ENCODE measurements around the gene SEC14L2. TPM values are rescaled to one million over a fixed set of nuclear protein-coding genes. Genes with fewer than 3 reads are reported as not detected.

SEC14L2 gene
- total and polyA plus RNA-seq, 2 of the 8 experiments (the other 6 are each of a cell fraction or from before 2014, with no cell fraction given) = 2.8 to 3.2 TPM

- TF ChIP-seq EZH2 (IDR thresholded peaks at IDR 0.05; ENCODE audit: low read depth, low read length, severe bottlenecking) (no peak), JUN (IDR thresholded peaks at IDR 0.05; ENCODE audit: low read depth, low read length) (no peak), NRF1 (IDR thresholded peaks at IDR 0.05; ENCODE audit: low read depth, low read length) (no peak), RFX5 (IDR thresholded peaks at IDR 0.05; ENCODE audit: borderline replicate concordance, low read depth, low read length) (no peak), SRF (IDR thresholded peaks at IDR 0.05; ENCODE audit: low read depth, low read length) (no peak)
These were observed 37.0 kb downstream of the SEC14L2 start (continued) for GRCh38 chr22:30433773-30434172.
